GM12878 (cell line): Measurements from ENCODE around the gene BNIP2. TPM values are rescaled to one million over a fixed set of nuclear protein-coding genes. Genes with fewer than 3 reads are reported as not detected.
A peak's percentile ranks its signal among the peaks of the same experiment; 100 is the strongest.

Experiments used
- CBFB ChIP-seq: IDR thresholded peaks from 2 replicates; pipeline ENCODE4 v1.6.1; 2016; ENCODE audit warnings: antibody characterized with exemption, low read depth
- CBX5 ChIP-seq: sonication (generic); IDR thresholded peaks from 2 replicates; pipeline ENCODE4 v1.6.1; 2016; ENCODE audit warnings: low read depth, moderate library complexity, mild to moderate bottlenecking, inconsistent platforms
- EP300 ChIP-seq, 2 experiments: fragments of 150-350 bp in 1 of 2; IDR thresholded peaks; 2 replicates each; pipeline ENCODE4 v1.6.1; 2011 to 2012; ENCODE audit warnings: low read depth in 2 of 2, low read length in 2 of 2, borderline replicate concordance in 1 of 2, improper control_type of control experiment in 1 of 2, inconsistent platforms in 1 of 2; ENCODE audit not compliant: control insufficient read depth in 1 of 2
- HDAC6 ChIP-seq: fragments of 200-600 bp; sonication (generic); IDR thresholded peaks from one replicate; pipeline ENCODE4 v1.8.0; 2017; ENCODE audit warnings: antibody characterized with exemption; ENCODE audit not compliant: unreplicated experiment
- MEF2B ChIP-seq: fragments of 450-650 bp; IDR thresholded peaks from 2 replicates; pipeline ENCODE4 v1.6.1; 2018; ENCODE audit warnings: mild to moderate bottlenecking, moderate library complexity; ENCODE audit not compliant: partially characterized antibody, poor library complexity, severe bottlenecking
- NFYA ChIP-seq: IDR thresholded peaks from 2 replicates; pipeline ENCODE4 v1.6.1; 2011; ENCODE audit warnings: low read depth, mild to moderate bottlenecking, low read length, improper control_type of control experiment, borderline replicate concordance
- NRF1 ChIP-seq: conservative IDR thresholded peaks from 2 replicates; pipeline ENCODE4 v1.6.1; 2011; ENCODE audit warnings: mild to moderate bottlenecking, low read depth, low read length, improper control_type of control experiment
- PAX5 ChIP-seq: IDR thresholded peaks from 2 replicates; pipeline ENCODE4 v1.6.1; 2011; ENCODE audit warnings: low read depth, low read length, borderline replicate concordance
- PML ChIP-seq: IDR thresholded peaks from 2 replicates; pipeline ENCODE4 v1.6.1; 2012; ENCODE audit warnings: low read length, inconsistent platforms
- POLR2A ChIP-seq: IDR thresholded peaks from 2 replicates; pipeline ENCODE4 v1.6.1; 2011; ENCODE audit warnings: low read depth, mild to moderate bottlenecking, low read length
- RELB ChIP-seq: fragments of 450-650 bp; IDR thresholded peaks from 2 replicates; pipeline ENCODE4 v1.6.1; 2017; ENCODE audit warnings: low read depth, mild to moderate bottlenecking, moderate library complexity
- SIX5 ChIP-seq: IDR thresholded peaks from 2 replicates; pipeline ENCODE4 v1.6.1; 2011; ENCODE audit warnings: mild to moderate bottlenecking, low read depth, low read length, moderate library complexity; ENCODE audit not compliant: severe bottlenecking
- SMAD5 ChIP-seq: IDR thresholded peaks from 2 replicates; pipeline ENCODE4 v1.6.1; 2016; ENCODE audit warnings: antibody characterized with exemption, low read depth
- SRF ChIP-seq, 2 experiments: IDR thresholded peaks; 2 replicates each; pipeline ENCODE4 v1.6.1; 2011; ENCODE audit warnings: low read depth in 2 of 2, low read length in 2 of 2, mild to moderate bottlenecking in 1 of 2, moderate library complexity in 1 of 2
- STAT3 ChIP-seq: IDR thresholded peaks from 2 replicates; pipeline ENCODE4 v1.6.1; 2011; ENCODE audit warnings: low read depth, low read length, improper control_type of control experiment
- SUPT20H ChIP-seq: IDR thresholded peaks from 2 replicates; pipeline ENCODE4 v1.6.1; 2011; ENCODE audit warnings: low read depth, mild to moderate bottlenecking, low read length, moderate library complexity, borderline replicate concordance; ENCODE audit not compliant: control insufficient read depth
- ZBTB4 ChIP-seq: fragments of 450-650 bp; formaldehyde crosslinking; IDR thresholded peaks from 2 replicates; pipeline ENCODE4 v1.4.0; 2022; ENCODE audit warnings: mild to moderate bottlenecking, moderate library complexity
- ZBTB40 ChIP-seq: fragments of 450-650 bp; IDR thresholded peaks from 2 replicates; pipeline ENCODE4 v1.6.1; 2016; ENCODE audit warnings: mild to moderate bottlenecking, moderate library complexity, borderline replicate concordance
- polyA plus RNA-seq, 11 experiments: library from polyadenylated mRNA; depleted of rRNA in 4 of 11; unstranded in 6 of 11; stranded (reverse) in 5 of 11; fragments of >200 nt; fragmentation: Nextera tagmentation in 4 of 11; fragmentation: Illumina TruSeq in 1 of 11; extraction: Ambion mirVana in 4 of 11; extraction: Trizol in 1 of 11; gene quantifications; 1 replicate in 1 of 11; 2 replicates in 10 of 11; pipeline versions ENCODE4 v1.2.1 to v1.2.3, GENCODE V29; 2011 to 2016; ENCODE audit warnings: inconsistent platforms in 2 of 11, missing spikeins in 2 of 11, low read depth in 1 of 11
- total RNA-seq, 4 experiments: library from RNA; depleted of rRNA in 3 of 4; stranded (reverse); fragments of >200 nt in 3 of 4; fragmentation: Illumina TruSeq in 1 of 4; extraction: Trizol in 1 of 4; gene quantifications; 2 replicates each; pipeline versions ENCODE4 v1.2.1 to v1.2.3, GENCODE V29; 2013 to 2021

BNIP2 gene
- total and polyA plus RNA-seq, 10 of the 15 experiments (the other 5 are each of a cell fraction or from before 2014, with no cell fraction given), result 29.9 to 122 (median 67.7) TPM

- TF ChIP-seq SUPT20H (no peak), PAX5 (peak; percentile 90), STAT3 (no peak), CBX5 (no peak), MEF2B (peak; percentile 45), PML (no peak), HDAC6 (no peak), SRF (IDR thresholded peaks at IDR 0.05; ENCODE audit: low read depth in 2 of 2, low read length in 2 of 2) (no peak), ZBTB4 (CRISPR knock-in tag) (no peak), RELB (peak; percentile 34; the same call in 1 of the 2 replicates), NFYA (no peak), CBFB (0 out of 2 replicates have a peak, but pooled peaks have one; percentile 16), SMAD5 (no peak), SIX5 (peak; percentile 17), POLR2A (peak; percentile 90), ZBTB40 (peak; percentile 90), NRF1 (no peak), EP300 (IDR thresholded peaks at IDR 0.05; ENCODE audit: borderline replicate concordance in 1 of 2, control insufficient read depth in 1 of 2, low read depth in 2 of 2, low read length in 2 of 2) (no peak)
Measured at GRCh38 chr15:59688782-59689625, at the start of gene BNIP2 (continued).
